BE2C (cell line): ENCODE measurements around the gene SEMA4A.

Source experiments
- DNase-seq: peaks from one replicate; pipeline ENCODE4 v3.0.0-alpha.2; 2020
- H3K27me3 ChIP-seq: fragments of 250-450 bp; sonication (Bioruptor Pico); 2 replicates; pipeline ENCODE4 v1.5.1; 2020; ENCODE audit warnings: mild to moderate bottlenecking
- H3K36me3 ChIP-seq: fragments of 250-450 bp; sonication (Bioruptor Pico); 2 replicates; pipeline ENCODE4 v1.5.1; 2020; ENCODE audit warnings: mild to moderate bottlenecking
- H3K4me1 ChIP-seq: fragments of 250-450 bp; sonication (Bioruptor Pico); 2 replicates; pipeline ENCODE4 v1.5.1; 2020
- H3K4me3 ChIP-seq: 2 replicates; pipeline ENCODE4 v1.5.1; 2011; ENCODE audit warnings: low read depth, low read length
- H3K9me3 ChIP-seq: fragments of 250-450 bp; sonication (Bioruptor Pico); 2 replicates; pipeline ENCODE4 v1.5.1; 2020
- CTCF ChIP-seq: IDR thresholded peaks from 2 replicates; pipeline ENCODE4 v1.5.1; 2012; ENCODE audit warnings: mild to moderate bottlenecking, low read depth, low read length

The SEMA4A gene

GRCh38 chr1:156134716-156135435 lies 18.5 kb upstream of the SEMA4A start:
- no peak for DNase-seq
- Histone ChIP-seq H3K27me3 (no peaks in the 10 kb centered on the region), H3K36me3 (peaks cover 72% of the 10 kb centered on the region), H3K9me3 (no peaks in the 10 kb centered on the region), H3K4me1 (peaks cover 3% of the 10 kb centered on the region), H3K4me3 (no peak overlapping the region)
- no peak for TF ChIP-seq CTCF

GRCh38 chr1:156135930-156136871 lies 17.2 kb upstream of the SEMA4A start:
- DNase-seq = no peak
- H3K4me3 ChIP-seq = no peak overlapping the region
- no peaks in the 10 kb centered on the region for H3K4me1 ChIP-seq
- no peaks in the 10 kb centered on the region for H3K9me3 ChIP-seq
- no peak for TF ChIP-seq CTCF
- peaks cover 64% of the 10 kb centered on the region for H3K36me3 ChIP-seq
- no peaks in the 10 kb centered on the region for H3K27me3 ChIP-seq

GRCh38 chr1:156136970-156137483 lies 16.4 kb upstream of the SEMA4A start:
- peak; percentile 40 for TF ChIP-seq CTCF
- Histone ChIP-seq H3K27me3 (no peaks in the 10 kb centered on the region), H3K4me1 (no peaks in the 10 kb centered on the region), H3K36me3 (peaks cover 56% of the 10 kb centered on the region), H3K9me3 (no peaks in the 10 kb centered on the region), H3K4me3 (no peak overlapping the region)
- no peak for DNase-seq

GRCh38 chr1:156138458-156138867 lies 14.9 kb upstream of the SEMA4A start:
- no peak overlapping the region for H3K4me3 ChIP-seq
- no peaks in the 10 kb centered on the region for H3K4me1 ChIP-seq
- H3K36me3 ChIP-seq = peaks cover 50% of the 10 kb centered on the region
- no peaks in the 10 kb centered on the region for H3K27me3 ChIP-seq
- no peak for DNase-seq
- TF ChIP-seq CTCF = no peak
- H3K9me3 ChIP-seq = no peaks in the 10 kb centered on the region

- H3K4me3 ChIP-seq = no peak overlapping the region
- DNase-seq = peak; percentile 79
Observed at GRCh38 chr1:156140879-156141707, 12.3 kb upstream of the SEMA4A start.

More at GRCh38 chr1:156140879-156141707, 12.3 kb upstream of the SEMA4A start:
- Histone ChIP-seq H3K4me1 (no peaks in the 10 kb centered on the region), H3K36me3 (peaks cover 24% of the 10 kb centered on the region), H3K9me3 (no peaks in the 10 kb centered on the region), H3K27me3 (no peaks in the 10 kb centered on the region)
- TF ChIP-seq CTCF = peak; percentile 87
